Measurements from ENCODE around the gene HOXD10.

The HOXD10 gene

GRCh38 chr2:176098366-176099158 is 18.0 kb upstream of the HOXD10 start:
- Mint-ChIP-seq H3K4me1 (peaks cover 17% of the 10 kb centered on the region), H3K9me3 (no peaks in the 10 kb centered on the region), H3K36me3 (no peaks in the 10 kb centered on the region), H3K4me3 (no peak overlapping the region), H3K27ac (no peak overlapping the region), H3K27me3 (peaks cover 92% of the 10 kb centered on the region)
- no peak for ATAC-seq

GRCh38 chr2:176099159-176099727 is 17.3 kb upstream of the HOXD10 start:
- H3K27me3 Mint-ChIP-seq: peaks cover 92% of the 10 kb centered on the region
- H3K36me3 Mint-ChIP-seq: no peaks in the 10 kb centered on the region
- no peak for ATAC-seq
- no peaks in the 10 kb centered on the region for H3K9me3 Mint-ChIP-seq
- H3K4me1 Mint-ChIP-seq: peaks cover 17% of the 10 kb centered on the region
- no peak overlapping the region for H3K4me3 Mint-ChIP-seq
- no peak overlapping the region for H3K27ac Mint-ChIP-seq

DNA sequence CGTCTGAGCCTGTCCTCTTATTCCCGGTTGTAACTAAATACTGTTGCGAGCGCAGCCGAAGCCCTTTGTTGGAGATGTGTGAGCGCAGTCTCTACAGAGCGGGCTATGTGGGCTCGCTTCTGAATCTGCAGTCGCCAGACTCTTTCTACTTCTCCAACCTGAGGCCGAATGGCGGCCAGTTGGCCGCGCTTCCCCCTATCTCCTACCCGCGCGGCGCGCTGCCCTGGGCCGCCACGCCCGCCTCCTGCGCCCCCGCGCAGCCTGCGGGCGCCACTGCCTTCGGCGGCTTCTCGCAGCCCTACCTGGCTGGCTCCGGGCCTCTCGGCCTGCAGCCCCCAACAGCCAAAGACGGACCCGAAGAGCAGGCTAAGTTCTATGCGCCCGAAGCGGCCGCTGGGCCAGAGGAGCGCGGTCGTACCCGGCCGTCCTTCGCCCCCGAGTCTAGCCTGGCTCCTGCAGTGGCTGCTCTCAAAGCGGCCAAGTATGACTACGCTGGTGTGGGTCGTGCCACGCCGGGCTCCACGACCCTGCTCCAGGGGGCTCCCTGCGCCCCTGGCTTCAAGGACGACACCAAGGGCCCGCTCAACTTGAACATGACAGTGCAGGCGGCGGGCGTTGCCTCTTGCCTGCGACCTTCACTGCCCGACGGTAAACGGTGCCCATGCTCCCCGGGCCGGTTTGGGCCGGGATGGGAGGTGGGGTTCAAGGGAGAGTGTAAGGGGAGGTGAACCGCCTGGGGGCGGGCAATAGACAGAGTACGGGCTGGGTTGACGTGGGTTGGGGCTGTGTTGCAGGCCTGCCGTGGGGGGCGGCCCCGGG is 16.6 kb upstream of the HOXD10 start, which contains the start of gene HOXD12:
Gene HOXD12 (plus strand): TSS at position 68 of the 819 bp plus-strand sequence. CDS start 7 bp downstream, at position 75.
- no peak for ATAC-seq
- no peak within 1 kb of the TSS for H3K4me3 Mint-ChIP-seq
- peaks cover 17% of the 10 kb centered on the region for H3K4me1 Mint-ChIP-seq
- no peaks in the 10 kb centered on the region for H3K36me3 Mint-ChIP-seq
- H3K27ac Mint-ChIP-seq: no peak within 1 kb of the TSS
- H3K9me3 Mint-ChIP-seq: no peaks in the 10 kb centered on the region
- H3K27me3 Mint-ChIP-seq: peaks cover 92% of the 10 kb centered on the region

DNA sequence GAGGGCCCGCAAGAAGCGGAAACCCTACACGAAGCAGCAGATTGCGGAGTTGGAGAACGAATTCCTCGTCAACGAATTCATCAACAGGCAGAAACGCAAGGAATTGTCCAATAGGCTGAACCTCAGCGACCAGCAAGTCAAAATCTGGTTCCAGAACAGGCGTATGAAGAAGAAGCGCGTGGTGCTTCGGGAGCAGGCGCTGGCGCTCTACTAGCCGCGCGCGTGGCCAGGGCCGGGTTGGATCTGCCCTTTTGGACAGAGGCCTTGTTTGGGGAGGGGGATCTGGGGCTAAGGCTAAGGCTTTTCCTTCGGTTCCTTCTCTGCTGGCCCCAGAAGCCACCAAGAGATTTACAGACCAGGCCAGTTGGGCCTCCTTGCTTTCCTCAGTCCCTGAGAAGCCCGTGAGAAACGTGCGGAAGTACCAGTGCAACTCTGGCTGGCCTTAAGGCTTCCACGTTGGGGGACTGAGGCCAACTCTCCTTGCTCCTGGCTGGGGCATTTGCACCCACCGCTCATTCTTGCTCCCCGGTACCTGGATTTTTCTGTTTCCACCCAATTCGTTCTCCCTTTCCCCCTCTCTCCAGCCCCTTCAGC is 15.9 kb upstream of the HOXD10 start:
- ATAC-seq: no peak
- Mint-ChIP-seq H3K36me3 (no peaks in the 10 kb centered on the region), H3K4me1 (peaks cover 17% of the 10 kb centered on the region), H3K4me3 (no peak overlapping the region), H3K27me3 (peaks cover 92% of the 10 kb centered on the region), H3K9me3 (no peaks in the 10 kb centered on the region), H3K27ac (no peak overlapping the region)

- peaks cover 4% of the 10 kb centered on the region for H3K9me3 Mint-ChIP-seq
- peaks cover 23% of the 10 kb centered on the region for H3K4me1 Mint-ChIP-seq
- H3K27me3 Mint-ChIP-seq: peaks cover 97% of the 10 kb centered on the region
- H3K4me3 Mint-ChIP-seq: no peak overlapping the region
- no peaks in the 10 kb centered on the region for H3K36me3 Mint-ChIP-seq
- no peak overlapping the region for H3K27ac Mint-ChIP-seq
- no peak for ATAC-seq
These were observed 15.3 kb upstream of the HOXD10 start for GRCh38 chr2:176101216-176101830.

DNA sequence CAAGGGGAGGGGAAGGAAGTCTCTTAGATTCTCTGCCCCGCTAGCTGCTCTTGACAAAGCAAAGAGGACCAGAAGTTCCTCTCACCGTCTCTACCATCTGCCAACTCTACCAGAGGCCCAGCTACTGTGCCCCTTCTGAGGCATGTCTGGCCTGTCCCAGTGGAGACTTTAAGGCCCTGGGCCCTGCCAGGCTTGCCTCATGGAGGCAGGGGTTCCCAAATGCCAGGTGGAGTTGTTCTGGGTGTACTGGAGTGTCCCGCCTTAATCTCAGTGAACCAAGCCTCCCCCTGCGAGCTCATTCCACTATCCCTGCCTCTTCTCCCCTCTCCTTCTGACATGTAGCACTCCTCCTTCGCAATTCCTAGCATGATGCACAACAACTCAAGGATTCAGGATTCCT is 14.7 kb upstream of the HOXD10 start:
- Mint-ChIP-seq H3K27ac (no peak overlapping the region), H3K9me3 (peaks cover 4% of the 10 kb centered on the region), H3K4me1 (peaks cover 19% of the 10 kb centered on the region), H3K27me3 (peaks cover 96% of the 10 kb centered on the region), H3K4me3 (no peak overlapping the region), H3K36me3 (no peaks in the 10 kb centered on the region)
- ATAC-seq: no peak

- Mint-ChIP-seq H3K4me1 (peaks cover 14% of the 10 kb centered on the region), H3K4me3 (no peak overlapping the region), H3K9me3 (peaks cover 4% of the 10 kb centered on the region), H3K27ac (no peak overlapping the region), H3K27me3 (peaks cover 91% of the 10 kb centered on the region), H3K36me3 (no peaks in the 10 kb centered on the region)
- ATAC-seq: no peak
These were observed 14.2 kb upstream of the HOXD10 start for GRCh38 chr2:176102309-176102866.

DNA sequence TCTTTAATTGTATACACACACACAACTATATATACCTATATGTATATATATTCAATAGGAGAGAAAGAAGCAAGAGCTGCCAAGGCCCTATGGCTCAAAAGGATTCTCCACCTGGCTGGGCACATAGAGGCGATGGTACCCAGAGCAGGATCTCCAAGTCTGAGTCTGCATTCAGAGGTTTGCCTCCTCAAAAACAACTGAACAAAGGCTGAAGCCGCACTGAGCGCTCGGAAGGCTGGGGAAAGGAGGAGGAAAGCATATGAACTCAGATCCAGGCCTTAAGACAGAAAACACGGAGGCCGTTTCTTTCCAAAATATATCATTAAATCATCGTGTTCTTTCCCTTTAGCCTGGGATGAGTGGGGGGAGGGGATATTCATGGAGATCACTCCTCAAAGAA is 13.4 kb upstream of the HOXD10 start:
- peaks cover 8% of the 10 kb centered on the region for H3K4me1 Mint-ChIP-seq
- H3K27ac Mint-ChIP-seq: no peak overlapping the region
- no peak for ATAC-seq
- peaks cover 4% of the 10 kb centered on the region for H3K9me3 Mint-ChIP-seq
- no peaks in the 10 kb centered on the region for H3K36me3 Mint-ChIP-seq
- peaks cover 83% of the 10 kb centered on the region for H3K27me3 Mint-ChIP-seq
- no peak overlapping the region for H3K4me3 Mint-ChIP-seq

DNA sequence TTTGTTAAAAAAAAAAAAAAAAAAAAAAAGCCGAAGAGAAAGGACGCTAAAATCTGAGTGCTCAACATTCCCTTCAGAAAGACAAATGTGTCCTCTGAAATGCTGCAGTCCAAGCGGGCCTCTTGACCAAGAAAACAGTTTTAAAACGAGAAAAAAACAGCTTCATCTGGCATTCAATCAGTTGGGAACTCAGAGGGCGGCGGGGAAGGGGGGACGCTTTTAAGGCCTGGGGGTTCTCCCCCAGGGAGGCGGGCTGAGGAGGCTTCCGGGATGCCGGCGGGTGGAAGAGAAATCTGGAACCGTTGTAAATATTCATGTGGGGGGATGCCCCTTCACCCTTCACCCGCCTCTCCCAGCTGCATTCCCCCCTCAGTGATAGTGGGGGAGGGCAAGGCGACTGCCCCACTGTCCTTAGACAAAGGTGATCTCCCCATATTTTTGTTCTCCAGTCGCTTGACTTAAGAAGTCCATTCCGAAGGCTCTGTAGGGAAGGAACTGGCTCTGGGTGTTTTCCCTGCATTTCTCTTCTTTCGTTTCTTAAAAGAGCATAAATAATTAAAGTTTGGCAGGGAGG is 12.7 kb upstream of the HOXD10 start:
- H3K4me1 Mint-ChIP-seq: peaks cover 8% of the 10 kb centered on the region
- no peak overlapping the region for H3K4me3 Mint-ChIP-seq
- ATAC-seq: no peak
- H3K36me3 Mint-ChIP-seq: no peaks in the 10 kb centered on the region
- peaks cover 80% of the 10 kb centered on the region for H3K27me3 Mint-ChIP-seq
- peaks cover 4% of the 10 kb centered on the region for H3K9me3 Mint-ChIP-seq
- no peak overlapping the region for H3K27ac Mint-ChIP-seq

DNA sequence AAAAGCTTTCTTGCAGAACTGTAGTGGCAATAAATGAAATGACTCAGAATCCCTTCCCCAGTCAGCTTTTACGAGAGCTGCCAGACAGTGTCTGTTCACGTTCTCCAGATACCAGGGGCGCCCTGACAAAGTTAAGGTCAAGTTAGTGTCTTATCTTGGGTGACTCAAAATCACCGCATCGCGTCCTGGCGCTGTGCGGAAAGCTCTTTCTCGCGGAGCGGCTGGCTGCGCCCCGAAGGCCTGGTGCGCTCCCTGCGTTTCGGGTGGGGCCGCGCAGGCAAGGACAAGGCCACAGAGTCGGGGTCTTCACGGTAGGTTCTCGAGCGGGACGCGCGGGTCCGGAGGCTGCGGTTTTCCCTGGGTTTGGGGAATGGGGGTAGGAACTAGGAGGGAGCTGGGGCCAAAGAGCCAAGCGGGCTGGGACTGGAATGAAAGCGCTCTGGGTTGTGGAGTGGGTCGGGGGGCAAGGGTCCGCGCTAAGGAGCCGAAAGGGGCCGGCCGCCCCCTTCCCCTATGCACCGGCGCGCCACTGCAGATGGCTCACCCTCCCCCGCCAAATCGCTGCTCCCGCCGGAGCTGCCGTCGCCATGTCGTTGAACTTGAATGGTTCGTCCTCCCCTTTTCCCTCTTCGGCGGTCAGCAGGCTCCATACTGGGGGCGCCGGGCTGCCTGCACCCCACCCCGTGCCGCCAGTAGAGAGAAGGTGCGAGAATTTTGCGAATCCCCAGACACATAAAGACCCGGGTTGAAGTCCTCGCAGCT is 12.1 kb upstream of the HOXD10 start:
- no peak overlapping the region for H3K4me3 Mint-ChIP-seq
- no peaks in the 10 kb centered on the region for H3K36me3 Mint-ChIP-seq
- peaks cover 80% of the 10 kb centered on the region for H3K27me3 Mint-ChIP-seq
- ATAC-seq: no peak
- peaks cover 8% of the 10 kb centered on the region for H3K4me1 Mint-ChIP-seq
- peaks cover 4% of the 10 kb centered on the region for H3K9me3 Mint-ChIP-seq
- no peak overlapping the region for H3K27ac Mint-ChIP-seq

DNA sequence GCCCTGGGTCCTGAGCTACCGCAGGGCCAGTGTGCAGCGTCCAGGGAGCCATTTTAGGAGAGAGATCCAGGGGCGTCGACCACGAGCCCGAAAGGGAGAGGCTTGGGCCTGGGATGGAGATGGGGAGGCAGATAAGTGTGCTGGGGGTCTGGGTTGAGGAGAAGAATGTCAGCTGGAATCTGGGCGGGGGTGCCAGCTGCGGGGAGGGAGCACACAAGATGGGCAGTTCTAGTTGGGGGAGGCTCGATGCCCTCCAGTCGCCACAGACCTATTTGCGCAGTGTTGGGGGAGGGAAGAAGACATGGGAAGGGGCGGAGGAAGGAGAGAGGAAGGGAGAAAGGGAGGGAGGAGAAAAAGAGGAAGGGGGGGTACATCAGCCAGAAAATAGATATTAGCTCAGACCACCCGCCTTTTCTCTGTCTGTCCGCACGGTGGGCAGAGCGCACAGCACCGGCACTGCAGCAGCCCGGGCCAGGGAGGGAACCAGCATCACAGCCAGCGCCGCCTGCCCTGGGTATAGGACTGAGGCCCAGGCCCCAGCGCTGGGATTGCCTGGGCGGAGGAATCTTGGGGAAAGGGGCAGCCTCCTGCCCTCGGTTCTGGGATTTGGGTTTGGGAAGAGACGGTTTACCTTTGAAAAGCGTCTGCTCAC is 11.4 kb upstream of the HOXD10 start:
- H3K4me3 Mint-ChIP-seq: no peak overlapping the region
- peaks cover 8% of the 10 kb centered on the region for H3K4me1 Mint-ChIP-seq
- H3K27ac Mint-ChIP-seq: no peak overlapping the region
- peaks cover 79% of the 10 kb centered on the region for H3K27me3 Mint-ChIP-seq
- ATAC-seq: no peak
- no peaks in the 10 kb centered on the region for H3K36me3 Mint-ChIP-seq
- H3K9me3 Mint-ChIP-seq: peaks cover 4% of the 10 kb centered on the region

GRCh38 chr2:176105730-176106580 is 10.6 kb upstream of the HOXD10 start:
- no peak for ATAC-seq
- Mint-ChIP-seq H3K27ac (no peak overlapping the region), H3K9me3 (peaks cover 4% of the 10 kb centered on the region), H3K27me3 (peaks cover 77% of the 10 kb centered on the region), H3K36me3 (no peaks in the 10 kb centered on the region), H3K4me1 (peaks cover 8% of the 10 kb centered on the region), H3K4me3 (peak overlapping the region; percentile 5)
